HG02588 (cell line): ENCODE data around the gene ODAD3.
A peak's percentile ranks its signal among the peaks of the same experiment; 100 is the strongest.
"Not testable (repeated sequence)": the region's sequence is repeated elsewhere in the genome, so short reads cannot be mapped to it uniquely, and the experiment has no call there.

Source experiments
- ATAC-seq: cut with Tn5 transposase; IDR thresholded peaks from one replicate; pipeline ENCODE4 v1.9.1; 2021; ENCODE audit warnings: mild to moderate bottlenecking, moderate library complexity; ENCODE audit not compliant: unreplicated experiment

Gene ODAD3

DNA sequence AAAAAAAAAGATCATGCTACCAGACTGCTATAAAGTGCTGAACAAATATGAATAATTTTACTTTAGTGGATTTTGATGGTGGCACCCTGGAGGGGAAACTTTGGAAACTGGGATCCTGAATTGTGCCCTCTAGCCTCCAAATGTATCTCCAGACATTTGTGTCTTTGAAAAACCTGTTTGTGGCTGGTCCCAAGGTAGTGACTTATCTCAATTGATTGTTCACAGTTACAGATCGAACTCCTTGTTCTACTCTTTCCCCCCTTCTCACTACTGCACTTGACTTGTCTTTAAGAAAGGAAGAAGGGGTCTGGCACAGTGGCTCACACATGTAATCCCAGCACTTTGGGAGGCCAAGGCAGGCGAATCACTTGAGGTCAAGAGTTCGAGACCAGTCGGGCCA, 26.3 kb downstream of the ODAD3 start:
- no peak for ATAC-seq

DNA sequence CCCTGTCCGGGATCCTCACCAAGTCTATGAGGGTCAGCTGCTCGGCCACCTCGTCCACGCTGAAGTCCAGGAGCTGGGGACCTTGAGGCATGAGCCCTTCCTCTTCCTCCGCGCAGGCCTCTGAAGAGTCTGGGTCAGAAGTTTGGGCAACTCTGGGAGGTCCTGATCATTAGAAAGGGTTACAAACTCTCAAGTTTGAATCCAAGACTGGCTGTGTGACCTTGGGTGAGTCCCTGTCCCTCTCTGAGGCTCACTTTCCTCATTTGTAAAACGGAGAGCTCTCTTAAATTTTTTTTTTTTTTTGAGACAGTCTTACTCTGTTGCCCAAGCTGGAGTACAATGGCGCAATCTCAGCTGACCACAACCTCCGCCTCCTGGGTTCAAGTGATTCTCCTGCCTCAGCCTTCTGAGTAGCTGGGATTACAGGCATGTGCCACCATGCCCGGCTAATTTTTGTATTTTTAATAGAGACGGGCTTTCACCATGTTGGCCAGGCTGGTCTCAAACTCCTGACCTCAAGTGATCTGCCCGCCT, 28.2 kb downstream of the ODAD3 start:
- ATAC-seq: not testable (repeated sequence)

DNA sequence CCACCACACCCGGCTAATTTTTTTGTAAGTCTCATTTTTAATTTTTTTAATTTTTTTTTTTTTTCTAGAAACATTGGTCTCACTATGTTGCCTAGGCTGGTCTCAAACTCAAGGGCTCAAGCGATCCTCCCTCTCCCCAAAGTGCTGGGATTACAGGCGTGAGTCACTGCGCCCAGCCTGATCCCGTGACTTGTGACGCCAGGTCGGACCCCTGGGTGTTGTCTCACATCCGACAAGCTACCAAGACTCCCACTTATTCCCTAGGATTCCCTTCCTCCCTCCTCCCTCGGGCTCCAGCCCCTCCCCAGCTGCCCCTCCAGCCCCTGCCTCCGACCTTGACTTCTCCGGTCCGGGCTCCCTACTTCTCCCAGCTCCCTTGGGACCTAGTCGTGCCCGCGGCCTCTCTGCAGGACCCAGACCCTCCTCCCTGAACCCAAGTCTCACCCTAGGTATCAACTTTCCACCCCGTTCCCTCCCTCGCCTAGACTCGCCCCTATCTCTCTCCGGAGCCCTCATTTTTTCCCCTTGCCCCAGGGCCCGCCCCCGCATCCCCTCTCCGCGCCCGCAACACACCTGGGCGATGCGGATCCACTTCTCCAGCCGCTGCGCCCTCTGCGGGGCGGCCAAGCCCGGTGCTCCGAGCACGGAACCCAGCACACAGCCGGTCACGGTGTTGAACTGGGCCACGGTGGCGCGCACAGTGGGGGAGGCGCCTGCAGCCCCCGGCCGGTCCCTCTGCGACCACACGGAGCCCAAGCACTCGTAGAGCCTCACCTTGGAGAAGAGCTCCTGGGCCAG, 28.9 kb downstream of the ODAD3 start:
- no peak for ATAC-seq

DNA sequence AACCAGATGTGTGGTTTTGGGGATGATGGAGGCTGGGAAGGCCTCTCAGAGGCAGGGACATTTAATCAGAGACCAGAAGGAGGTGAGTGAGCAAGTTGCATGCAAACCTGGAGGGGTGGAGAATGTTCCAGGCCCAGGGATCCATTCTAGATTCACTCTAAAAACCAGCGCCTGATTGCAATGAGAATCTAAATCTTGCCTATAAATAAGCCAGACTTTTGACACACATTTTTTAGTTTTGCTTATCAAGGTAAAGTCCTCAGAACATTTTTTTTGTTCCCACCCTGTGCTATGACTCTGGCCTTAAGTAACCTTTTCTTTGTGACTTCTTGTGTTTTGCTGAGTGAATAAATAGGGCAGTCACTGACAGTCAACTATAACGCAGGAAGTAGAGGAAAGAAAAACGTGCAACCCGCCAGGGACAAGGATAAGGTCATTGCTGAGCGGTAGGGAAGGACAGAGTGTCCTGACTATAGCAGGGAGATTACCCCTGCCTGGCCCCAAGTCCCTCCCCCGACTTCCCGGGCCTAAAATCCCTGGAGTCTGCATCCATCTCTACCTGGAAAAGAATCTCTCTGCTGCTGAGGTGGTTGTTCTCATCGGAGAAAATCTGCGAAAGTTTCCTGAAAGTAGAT, 30.2 kb downstream of the ODAD3 start:
- ATAC-seq: no peak

DNA sequence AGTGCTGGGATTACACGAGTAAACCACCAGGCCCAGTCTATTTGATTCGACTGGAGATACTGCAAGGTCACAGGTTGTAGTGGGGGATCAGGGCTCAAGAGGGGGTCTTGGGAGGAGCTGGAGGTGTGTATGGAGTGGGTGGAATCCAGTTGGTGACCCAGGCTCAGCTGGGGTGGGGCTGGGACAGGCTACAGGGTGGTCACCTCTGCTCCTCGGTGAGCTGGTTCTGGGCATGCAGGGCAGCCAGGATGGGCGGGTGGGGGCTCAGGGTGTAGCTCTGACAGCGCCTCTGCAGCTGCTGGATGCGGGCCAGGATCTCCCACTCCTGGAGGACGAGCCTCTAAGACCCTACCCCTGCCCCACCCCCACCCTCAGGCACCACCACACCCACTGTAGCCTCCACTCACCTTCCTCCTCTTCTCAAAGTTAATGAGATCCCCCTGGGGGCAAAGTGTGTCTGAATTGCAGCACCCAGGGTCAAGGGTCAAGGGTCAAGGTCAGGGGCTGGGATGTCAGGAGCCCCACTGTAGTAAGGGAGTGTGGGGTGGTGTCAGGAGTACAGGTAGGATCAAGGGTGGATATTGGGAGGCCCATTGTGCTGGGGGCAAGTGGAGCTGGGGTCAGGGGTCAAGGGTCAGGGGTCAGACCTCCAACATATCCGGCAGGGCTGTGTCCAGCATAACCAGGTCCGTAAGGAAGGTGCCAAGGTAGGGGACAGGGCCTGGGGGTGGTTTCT, 32.9 kb downstream of the ODAD3 start:
- ATAC-seq: no peak

DNA sequence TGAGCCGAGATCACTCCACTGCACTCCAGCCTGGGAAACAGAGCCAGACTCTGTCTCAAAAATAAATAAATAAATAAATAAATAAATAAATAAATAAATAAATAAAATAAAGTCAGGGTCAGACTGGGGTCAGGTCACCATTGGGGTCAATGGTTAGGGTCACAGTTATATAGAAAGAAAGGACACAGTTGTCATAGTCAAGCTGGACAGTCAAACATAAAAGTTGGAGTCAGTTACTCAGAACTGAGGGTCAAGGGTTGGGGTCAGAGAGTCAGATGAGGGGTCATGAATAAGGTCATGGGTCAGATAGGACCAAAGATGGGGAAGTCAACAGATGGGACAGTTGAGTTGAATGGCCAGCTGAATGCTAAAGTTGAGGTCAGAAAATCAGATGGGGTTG, 34.1 kb downstream of the ODAD3 start:
- no peak for ATAC-seq

DNA sequence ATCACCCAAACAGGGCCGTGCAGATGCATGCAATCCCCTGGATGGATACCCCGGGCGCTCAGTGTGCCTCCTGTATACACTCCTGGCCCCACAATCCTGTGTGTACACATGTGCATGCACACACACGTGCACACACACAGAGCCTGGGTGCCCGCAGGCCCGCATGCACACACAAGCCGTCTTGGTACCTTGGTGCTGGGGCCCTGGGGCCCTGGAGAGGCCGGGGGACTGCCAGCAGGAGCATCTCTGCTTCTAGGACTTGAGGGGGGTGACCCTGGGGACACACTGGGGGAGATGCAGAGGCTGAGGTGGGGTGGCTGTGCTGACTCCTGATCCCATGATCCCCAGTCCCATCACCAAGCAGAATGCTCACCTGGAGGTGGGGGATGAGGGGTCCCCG, 35.3 kb downstream of the ODAD3 start:
- no peak for ATAC-seq

DNA sequence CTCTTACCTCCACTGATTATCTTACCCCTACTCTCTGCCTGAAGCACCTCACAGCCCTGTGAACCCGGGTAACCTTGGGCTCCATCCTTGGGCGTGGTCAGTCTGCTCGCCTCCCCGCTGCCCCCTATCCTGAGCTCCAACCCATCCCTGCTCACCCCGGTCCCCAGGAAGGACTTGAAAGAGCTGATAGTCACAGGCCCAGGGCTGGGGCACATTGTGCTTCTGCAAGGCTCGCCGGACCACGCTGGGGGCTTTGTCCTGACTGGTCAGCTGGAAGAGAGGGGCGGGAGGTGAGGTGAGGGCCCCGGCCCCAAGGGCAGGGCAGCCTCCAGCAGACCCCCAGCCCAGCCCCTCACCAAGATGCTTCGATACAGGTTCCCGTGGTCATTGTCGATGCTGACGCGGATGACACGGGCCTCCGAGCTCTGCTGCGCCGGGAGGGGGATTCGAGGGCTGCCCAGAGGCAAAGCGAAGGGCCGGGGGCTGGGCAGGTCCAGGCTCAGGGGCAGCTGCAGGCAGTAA, 37.8 kb downstream of the ODAD3 start:
- no peak for ATAC-seq

DNA sequence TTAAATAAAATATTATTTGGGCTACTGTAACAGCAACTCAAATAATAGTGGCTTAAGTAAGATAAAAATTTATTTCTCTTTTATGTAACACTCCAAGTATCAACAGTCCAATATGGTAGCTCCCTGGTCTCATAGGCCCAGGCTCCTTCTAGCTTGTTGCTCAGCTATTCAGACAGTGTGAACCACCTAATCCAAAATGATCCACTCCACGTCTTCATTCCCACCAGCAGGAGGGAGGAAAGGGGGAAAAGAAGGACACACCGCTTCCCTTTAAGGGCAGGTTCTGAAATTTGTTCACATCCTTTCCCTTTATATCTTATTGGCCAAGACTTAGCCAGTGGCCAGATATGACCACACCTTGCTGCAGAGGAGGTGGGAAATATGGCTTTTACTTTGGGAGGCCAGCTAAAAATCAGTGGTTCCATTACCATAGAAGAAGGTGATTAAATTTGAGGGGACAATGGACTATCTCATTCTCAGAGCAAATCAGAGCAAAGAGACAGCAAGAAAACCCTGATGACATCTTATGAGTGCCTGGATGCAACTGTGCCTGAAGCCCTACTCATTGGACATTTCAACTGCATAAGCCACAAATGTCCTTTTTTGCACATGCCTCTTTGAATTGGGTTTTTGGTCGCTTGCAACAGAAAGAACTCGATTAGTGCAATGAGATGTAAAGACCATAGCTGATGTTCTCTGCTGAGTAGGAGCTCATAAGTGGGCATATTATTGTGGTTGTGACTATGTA, 43.8 kb downstream of the ODAD3 start:
- ATAC-seq: no peak

DNA sequence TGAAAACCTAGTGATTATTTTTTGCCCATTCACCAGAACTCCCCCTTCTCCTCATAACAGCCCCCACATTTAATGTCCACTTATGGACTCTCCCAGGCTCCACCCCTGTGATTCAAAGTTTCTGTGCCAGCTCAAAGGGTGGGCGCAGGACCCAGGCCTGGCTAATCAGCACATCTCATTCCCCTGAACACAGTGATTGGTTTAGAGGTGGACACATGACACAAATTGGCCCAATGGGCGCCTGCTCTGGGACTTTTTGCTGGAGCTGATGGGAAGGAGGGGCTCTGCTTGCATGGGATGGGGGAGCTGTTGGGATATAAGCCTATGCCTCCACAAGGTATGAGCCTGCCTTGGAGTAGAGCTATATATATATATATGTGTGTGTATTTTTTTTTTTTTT, 44.6 kb downstream of the ODAD3 start:
- no peak for ATAC-seq

DNA sequence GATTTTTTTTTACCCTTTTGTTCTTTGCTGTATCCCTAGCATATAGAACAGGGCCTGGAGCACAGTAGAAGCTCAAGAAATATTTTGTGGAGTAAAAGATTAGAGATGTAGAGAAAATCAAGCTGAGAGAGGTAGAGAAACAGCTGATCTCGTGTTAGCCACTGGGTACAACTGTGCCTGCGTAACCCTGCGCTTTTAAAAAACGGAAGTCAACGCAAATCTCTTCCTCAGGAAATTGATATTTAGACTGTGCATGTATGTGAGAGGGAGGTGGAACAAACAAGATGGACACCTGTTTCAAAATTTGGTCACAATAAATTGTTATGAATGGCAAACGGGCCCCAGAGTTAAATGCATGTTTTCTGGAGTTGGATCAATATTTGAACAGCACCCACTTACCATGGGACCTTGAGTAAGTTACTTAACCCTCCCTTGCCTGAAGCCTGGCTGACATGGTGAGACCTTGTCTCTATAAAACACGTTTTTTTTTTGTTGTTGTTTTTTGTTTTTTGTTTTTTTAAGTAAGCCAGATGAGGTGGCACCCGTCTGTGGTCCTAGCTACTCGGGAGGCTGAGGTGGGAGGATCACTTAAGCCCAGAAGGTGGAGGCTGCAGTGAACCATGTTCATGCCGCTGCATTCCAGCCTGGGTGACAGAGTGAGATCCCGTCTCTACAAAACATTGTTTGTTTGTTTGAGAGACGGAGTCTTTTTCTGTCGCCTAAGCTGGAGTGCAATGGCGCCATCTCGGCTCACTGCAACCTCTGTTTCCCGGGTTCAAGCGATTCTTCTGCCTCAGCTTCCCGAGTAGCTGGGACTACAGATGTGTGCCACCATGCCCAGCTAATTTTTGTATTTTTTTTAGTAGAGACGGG, 47.5 kb downstream of the ODAD3 start:
- no peak for ATAC-seq

DNA sequence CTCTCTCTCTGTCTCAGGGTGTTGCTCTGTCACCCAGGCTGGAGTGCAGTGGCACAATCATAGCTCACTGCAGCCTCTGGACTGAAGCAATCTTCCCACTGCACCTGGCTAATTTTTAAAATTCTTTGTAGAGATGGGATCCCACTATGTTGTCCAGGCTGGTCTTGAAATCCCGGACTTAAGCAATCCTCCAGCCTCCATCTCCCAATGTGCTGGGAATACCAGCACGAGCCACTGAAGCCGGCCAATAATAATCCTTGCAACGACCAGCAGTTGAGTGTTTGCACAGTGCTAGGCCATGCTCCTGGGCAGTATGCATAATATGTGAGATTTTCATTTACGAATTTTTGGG, 50.2 kb downstream of the ODAD3 start:
- no peak for ATAC-seq

DNA sequence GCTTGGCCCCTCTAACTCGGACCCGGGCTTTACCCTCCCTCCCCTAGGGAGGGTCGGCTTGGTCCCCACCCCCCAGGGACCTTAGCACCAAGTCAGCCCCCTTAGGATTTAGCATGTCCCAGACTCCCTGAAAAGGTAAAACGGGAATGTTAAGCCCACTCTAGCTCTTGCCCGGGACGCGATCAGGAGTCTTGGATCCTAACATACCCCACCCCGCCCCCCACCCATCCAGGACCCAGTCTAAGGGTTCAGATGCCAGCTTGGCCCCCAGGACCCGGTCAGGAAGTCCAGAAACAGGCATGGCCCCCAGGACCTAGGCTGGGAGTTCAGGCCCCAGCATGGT, 51.2 kb downstream of the ODAD3 start:
- ATAC-seq: no peak

DNA sequence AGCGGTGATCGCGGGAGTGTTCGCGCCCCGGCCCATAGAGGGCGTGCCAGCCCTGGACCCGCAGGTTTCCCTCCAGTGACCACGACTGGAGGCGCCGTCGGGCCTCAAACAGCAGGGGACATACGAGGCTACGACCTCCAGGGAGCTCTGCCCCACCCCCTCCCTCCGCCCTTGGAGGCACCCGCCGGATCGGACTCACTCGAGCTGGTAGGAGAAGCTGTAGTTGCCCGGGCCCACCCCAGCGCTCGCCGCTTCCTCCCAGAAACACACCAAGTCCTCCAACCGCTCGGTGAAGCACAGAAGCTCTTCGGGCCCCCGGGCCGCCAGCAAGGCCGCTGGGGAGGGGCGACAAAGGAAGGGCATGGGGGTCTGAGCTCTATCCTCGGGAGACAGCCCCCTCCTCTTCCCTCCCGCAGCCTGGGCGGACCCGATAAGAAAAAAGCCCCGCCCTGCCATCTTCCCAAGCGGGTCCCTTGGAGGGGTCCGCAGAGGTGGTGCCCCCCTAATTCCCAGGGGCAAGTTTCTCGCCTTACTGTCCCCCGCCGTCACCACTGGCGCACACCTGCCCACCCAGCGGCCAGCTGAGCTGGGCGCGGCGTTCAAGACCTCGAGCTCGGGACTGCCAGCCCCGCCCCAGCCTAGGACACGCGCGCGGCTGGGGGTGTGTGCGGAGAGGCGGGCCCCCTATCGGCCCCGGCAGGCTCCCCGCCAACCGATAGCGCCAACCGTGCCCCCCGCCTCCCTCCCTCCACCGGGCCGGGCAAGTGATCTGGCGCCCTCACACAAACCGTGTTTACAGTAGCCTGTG, 51.8 kb downstream of the ODAD3 start:
- no peak for ATAC-seq

DNA sequence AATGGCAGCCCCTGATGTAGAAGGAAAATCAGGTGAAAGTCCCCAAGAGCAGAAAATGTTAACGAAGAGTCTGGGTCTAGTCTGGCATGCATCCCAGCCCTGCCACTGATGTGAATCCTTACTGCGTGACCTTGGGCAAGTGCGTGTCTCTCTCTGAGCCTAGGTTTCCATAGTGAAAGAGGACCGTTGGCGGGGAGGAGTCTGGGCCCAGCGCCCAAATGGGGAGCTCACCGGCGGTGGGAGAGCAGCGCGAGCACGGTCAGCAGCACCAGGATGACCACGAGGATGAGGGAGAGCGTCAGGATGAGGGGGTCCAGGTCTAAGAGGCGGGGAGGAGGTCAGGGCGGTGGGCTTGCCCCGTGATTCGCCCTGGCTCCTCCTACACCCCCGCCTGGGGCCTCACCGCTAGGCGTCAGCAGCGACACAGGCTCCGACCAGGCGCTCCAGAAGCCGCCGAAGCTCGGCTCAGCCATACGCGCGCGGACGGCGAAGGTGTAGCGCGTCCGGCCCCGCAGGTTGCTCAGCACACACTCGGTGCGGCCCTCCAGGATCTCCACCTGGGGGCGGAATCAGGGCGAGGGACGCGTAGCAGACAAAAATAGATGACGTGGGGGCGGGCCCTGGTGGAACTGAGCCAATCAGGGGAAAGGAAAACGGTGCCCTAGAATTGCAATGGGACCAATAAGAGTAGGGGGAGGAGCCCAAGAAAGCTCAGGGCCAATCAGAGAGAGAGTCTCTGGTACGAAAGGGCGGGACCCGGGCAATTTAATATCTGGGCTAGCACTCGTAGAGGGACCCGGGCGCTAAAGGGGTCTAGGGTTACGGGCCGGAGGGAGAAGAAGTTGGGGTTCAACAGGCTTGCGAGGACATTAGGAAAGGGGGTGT, 54.0 kb downstream of the ODAD3 start:
- ATAC-seq: peak; percentile 66

DNA sequence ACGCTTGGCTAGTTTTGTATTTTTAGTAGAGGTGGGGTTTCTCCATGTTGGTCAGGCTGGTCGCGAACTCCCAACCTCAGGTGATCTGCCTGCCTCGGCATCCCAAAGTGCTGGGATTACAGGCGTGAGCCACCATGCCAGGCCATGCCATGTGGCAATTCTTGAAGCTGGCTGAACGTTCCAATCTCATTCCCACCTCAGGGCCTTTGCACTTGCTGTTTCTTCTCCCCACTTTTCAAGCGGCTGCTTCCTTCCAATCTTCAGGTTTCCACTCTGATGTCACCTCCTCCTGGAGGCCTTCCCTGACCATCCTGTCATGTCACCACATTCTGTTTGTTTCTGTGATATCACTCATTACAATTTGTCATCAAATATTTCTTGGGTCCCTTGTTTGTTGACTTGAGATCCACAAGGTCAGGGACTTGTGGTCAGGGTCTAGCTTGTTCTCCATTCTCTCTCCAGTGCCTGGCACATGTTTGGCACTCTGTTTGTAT, 55.0 kb downstream of the ODAD3 start:
- ATAC-seq: no peak

DNA sequence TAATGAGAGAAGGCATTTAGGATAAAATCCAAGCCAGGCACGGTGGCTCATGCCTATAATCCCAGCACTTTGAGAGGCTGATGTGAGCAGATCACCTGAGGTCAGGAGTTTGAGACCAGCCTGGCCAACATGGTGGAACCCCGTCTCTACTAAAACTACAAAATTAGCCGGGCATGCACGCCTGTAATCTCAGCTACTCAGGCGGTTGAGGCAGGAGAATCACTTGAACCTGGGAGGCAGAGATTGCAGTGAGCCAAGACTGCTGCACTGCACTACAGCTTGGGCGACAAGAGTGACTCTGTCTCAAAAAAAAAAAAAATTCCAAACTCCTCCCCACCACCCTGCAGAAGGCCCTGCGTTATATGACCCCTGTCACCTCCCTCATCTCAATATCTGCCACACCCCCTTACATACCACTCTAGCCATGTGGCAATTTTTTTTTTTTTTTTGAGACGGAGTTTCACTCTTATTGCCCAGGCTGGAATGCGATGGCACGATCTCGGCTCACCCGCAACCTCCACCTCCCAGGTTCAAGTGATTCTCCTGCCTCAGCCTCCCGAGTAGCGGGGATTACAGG, 55.6 kb downstream of the ODAD3 start:
- ATAC-seq: not testable (repeated sequence)
